Measurements from ENCODE around the gene POLR3A.

DNA sequence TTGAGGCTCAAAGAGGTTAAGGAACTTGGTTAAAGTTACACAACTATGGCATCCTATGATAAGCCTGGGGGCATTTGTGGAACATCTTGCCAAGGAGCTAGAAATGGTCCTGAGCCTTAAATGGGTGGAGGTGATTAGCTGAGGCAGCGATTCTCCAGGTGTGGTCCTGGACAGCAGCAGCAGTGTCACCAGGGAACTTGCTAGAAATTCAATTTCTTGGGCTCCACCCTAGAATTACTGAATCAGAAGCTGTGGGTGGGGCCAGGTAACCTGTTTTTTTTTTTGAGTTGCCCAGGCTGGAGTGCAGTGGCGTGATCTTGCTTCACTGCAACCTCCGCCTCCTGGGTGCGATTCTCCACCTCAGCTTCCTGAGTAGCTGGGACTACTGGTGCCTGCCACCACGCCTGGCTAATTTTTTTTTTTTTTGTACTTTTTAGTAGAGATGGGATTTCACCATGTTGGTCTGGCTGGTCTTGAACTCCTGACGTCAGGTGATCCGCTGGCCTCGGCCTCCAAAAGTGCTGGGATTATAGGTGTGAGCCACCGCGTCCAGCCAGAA, 17.5 kb upstream of the POLR3A start:
- TF ChIP-seq EZH2 (IDR thresholded peaks at IDR 0.05; ENCODE audit: low read depth), result no peak
- TF ChIP-seq, protein P1, sequence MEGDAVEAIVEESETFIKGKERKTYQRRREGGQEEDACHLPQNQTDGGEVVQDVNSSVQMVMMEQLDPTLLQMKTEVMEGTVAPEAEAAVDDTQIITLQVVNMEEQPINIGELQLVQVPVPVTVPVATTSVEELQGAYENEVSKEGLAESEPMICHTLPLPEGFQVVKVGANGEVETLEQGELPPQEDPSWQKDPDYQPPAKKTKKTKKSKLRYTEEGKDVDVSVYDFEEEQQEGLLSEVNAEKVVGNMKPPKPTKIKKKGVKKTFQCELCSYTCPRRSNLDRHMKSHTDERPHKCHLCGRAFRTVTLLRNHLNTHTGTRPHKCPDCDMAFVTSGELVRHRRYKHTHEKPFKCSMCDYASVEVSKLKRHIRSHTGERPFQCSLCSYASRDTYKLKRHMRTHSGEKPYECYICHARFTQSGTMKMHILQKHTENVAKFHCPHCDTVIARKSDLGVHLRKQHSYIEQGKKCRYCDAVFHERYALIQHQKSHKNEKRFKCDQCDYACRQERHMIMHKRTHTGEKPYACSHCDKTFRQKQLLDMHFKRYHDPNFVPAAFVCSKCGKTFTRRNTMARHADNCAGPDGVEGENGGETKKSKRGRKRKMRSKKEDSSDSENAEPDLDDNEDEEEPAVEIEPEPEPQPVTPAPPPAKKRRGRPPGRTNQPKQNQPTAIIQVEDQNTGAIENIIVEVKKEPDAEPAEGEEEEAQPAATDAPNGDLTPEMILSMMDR (conservative IDR thresholded peaks at IDR 0.05), result no peak
